SK-N-SH treated with all-trans-retinoic acid at 6 μM for 48 hours (cell line): Measurements from ENCODE around the gene ZNF606.

ENCODE experiments used
- CSRNP3 ChIP-seq: fragments of 250-450 bp; sonication (Bioruptor Pico); IDR thresholded peaks from 2 replicates; pipeline ENCODE4 v1.5.1; 2021; ENCODE audit warnings: mild to moderate bottlenecking, moderate library complexity
- TSHZ2 ChIP-seq: fragments of 250-450 bp; sonication (Bioruptor Pico); IDR thresholded peaks from 2 replicates; pipeline ENCODE4 v1.5.0; 2020; ENCODE audit warnings: mild to moderate bottlenecking, moderate library complexity
- ZFP3 ChIP-seq: fragments of 250-450 bp; sonication (Bioruptor Pico); IDR thresholded peaks from 2 replicates; pipeline ENCODE4 v1.5.0; 2020; ENCODE audit warnings: mild to moderate bottlenecking, moderate library complexity
- ZNF565 ChIP-seq: fragments of 450-650 bp; formaldehyde crosslinking; conservative IDR thresholded peaks from 2 replicates; pipeline ENCODE4 v1.5.0; 2020; ENCODE audit warnings: low read depth, mild to moderate bottlenecking, moderate library complexity

- TF ChIP-seq TSHZ2 (CRISPR knock-in tag): no peak
- TF ChIP-seq ZNF565: no peak
- TF ChIP-seq ZFP3: no peak
- TF ChIP-seq CSRNP3 (CRISPR knock-in tag): no peak
These were observed 55.6 kb downstream of the ZNF606 start for GRCh38 chr19:57947088-57947418.
